ENCODE results near the gene SLC6A13.

DNA sequence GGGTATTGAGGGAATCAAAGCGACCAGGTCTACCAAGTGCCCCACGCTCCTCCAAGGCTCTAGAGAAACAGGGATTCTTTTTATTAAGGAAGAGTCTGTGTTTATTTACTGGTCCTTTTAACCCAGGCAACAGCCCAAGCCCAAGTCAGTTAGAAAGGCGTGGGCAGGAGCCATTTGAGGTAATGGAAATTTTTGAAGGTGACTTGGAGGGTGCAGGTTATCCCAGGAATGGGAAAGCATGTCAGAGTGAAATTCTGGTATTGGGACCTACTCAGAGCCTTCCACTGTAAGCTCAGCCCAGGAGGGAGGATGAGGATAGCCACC lies 51.5 kb downstream of the SLC6A13 start:
- TF ChIP-seq, protein P1, sequence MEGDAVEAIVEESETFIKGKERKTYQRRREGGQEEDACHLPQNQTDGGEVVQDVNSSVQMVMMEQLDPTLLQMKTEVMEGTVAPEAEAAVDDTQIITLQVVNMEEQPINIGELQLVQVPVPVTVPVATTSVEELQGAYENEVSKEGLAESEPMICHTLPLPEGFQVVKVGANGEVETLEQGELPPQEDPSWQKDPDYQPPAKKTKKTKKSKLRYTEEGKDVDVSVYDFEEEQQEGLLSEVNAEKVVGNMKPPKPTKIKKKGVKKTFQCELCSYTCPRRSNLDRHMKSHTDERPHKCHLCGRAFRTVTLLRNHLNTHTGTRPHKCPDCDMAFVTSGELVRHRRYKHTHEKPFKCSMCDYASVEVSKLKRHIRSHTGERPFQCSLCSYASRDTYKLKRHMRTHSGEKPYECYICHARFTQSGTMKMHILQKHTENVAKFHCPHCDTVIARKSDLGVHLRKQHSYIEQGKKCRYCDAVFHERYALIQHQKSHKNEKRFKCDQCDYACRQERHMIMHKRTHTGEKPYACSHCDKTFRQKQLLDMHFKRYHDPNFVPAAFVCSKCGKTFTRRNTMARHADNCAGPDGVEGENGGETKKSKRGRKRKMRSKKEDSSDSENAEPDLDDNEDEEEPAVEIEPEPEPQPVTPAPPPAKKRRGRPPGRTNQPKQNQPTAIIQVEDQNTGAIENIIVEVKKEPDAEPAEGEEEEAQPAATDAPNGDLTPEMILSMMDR (conservative IDR thresholded peaks at IDR 0.05; ENCODE audit: low read length): no peak
- TF ChIP-seq EZH2phosphoT487 (IDR thresholded peaks at IDR 0.05; ENCODE audit: borderline replicate concordance, low read depth, low read length): no peak

Measured in OCI-LY7 (cell line).